Measurements from ENCODE around the gene NANOS1.

NANOS1 gene

GRCh38 chr10:119061926-119062325 is 32.4 kb downstream of the NANOS1 start:
- no peak for DNase-seq

GRCh38 chr10:119070395-119071165 is 41.1 kb downstream of the NANOS1 start:
- no peak for DNase-seq

GRCh38 chr10:119073584-119073983 is 44.1 kb downstream of the NANOS1 start:
- no peak for DNase-seq

GRCh38 chr10:119078422-119079179 is 49.1 kb downstream of the NANOS1 start:
- no peak for DNase-seq

- peak; percentile 74 for DNase-seq
Observed at GRCh38 chr10:119079599-119080520, 50.3 kb downstream of the NANOS1 start.

- peak; percentile 88 for DNase-seq
Observed at GRCh38 chr10:119080521-119081259, 51.2 kb downstream of the NANOS1 start, which contains the start of gene EIF3A. Gene EIF3A, minus strand, starts transcription at chr10:119080817. Its CDS starts 141 bp downstream, at chr10:119080676.
